ES-I3 (cell line): Measurements from ENCODE around the gene TRPM6.
"Not testable (repeated sequence)": the region's sequence is repeated elsewhere in the genome, so short reads cannot be mapped to it uniquely, and the experiment has no call there.

Experiments
- H3K36me3 ChIP-seq: 2 replicates; pipeline ENCODE4 v1.6.1; 2013; ENCODE audit warnings: mild to moderate bottlenecking, low read length, control low read depth, moderate library complexity; ENCODE audit not compliant: insufficient read depth
- H3K4me1 ChIP-seq: 2 replicates; pipeline ENCODE4 v1.6.1; 2013; ENCODE audit warnings: mild to moderate bottlenecking, control low read depth, low read length; ENCODE audit not compliant: insufficient read depth
- H3K9ac ChIP-seq: 2 replicates; pipeline ENCODE4 v1.6.1; 2013; ENCODE audit warnings: low read depth, mild to moderate bottlenecking, low read length, moderate library complexity
- H3K9me3 ChIP-seq: 2 replicates; pipeline ENCODE4 v1.6.1; 2013; ENCODE audit warnings: mild to moderate bottlenecking, low read length, moderate library complexity; ENCODE audit not compliant: control insufficient read depth, insufficient read depth

The TRPM6 gene

DNA sequence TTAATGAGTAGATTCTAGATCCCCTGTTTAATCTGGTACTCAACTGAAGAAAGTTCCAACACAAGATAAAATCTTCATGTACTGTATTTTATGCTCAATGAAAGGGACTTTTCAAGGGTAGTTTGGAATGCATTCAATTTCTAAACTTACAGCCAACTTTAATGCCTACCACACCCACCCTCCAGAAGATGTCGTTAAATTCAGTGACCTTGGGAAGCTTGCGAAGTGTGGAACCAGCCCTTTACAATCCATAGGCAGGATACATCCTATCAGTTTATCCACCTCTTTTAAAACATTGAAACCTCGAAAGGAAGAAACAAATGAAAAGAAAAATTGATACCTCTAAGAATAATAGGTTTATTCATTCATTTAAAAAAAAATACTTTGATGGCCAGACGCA lies 20.2 kb downstream of the TRPM6 start:
- no peak overlapping the region for H3K9ac ChIP-seq
- no peaks in the 10 kb centered on the region for H3K4me1 ChIP-seq
- no peaks in the 10 kb centered on the region for H3K9me3 ChIP-seq
- H3K36me3 ChIP-seq, result no peaks in the 10 kb centered on the region

GRCh38 chr9:74865177-74865576 lies 22.5 kb downstream of the TRPM6 start:
- H3K9ac ChIP-seq, result no peak overlapping the region
- no peaks in the 10 kb centered on the region for H3K9me3 ChIP-seq
- H3K36me3 ChIP-seq, result no peaks in the 10 kb centered on the region
- H3K4me1 ChIP-seq, result no peaks in the 10 kb centered on the region

GRCh38 chr9:74861773-74862474 lies 25.8 kb downstream of the TRPM6 start:
- Histone ChIP-seq H3K4me1 (0 out of 2 replicates have a peak, but pooled peaks cover 4% of the 10 kb centered on the region), H3K9ac (no peak overlapping the region)

GRCh38 chr9:74861071-74861470 lies 26.6 kb downstream of the TRPM6 start:
- 0 out of 2 replicates have a peak, but pooled peaks cover 4% of the 10 kb centered on the region for H3K4me1 ChIP-seq
- H3K36me3 ChIP-seq, result no peaks in the 10 kb centered on the region
- no peak overlapping the region for H3K9ac ChIP-seq
- H3K9me3 ChIP-seq, result no peaks in the 10 kb centered on the region

More at GRCh38 chr9:74861773-74862474, 25.8 kb downstream of the TRPM6 start:
- Histone ChIP-seq H3K36me3 (no peaks in the 10 kb centered on the region), H3K9me3 (no peaks in the 10 kb centered on the region)

DNA sequence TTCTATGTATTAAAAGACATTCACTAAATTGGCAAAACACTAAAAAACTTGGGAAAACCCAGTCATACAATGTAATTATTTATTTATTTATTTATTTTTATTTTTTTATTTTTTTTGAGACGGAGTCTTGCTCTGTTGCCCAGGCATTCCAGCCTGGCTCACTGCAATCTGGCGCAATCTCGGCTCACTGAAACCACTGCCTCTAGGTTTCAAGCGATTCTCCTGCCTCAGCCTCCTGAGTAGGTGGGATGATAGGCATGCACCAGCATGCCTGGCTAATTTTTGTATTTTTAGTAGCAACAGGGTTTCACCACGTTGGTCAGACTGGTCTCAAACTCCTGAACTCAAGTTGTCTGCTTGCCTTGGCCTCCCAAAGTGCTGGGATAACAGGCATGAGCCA lies 27.5 kb downstream of the TRPM6 start:
- not testable (repeated sequence) for H3K9ac ChIP-seq, H3K9me3 ChIP-seq, H3K4me1 ChIP-seq, H3K36me3 ChIP-seq

GRCh38 chr9:74859786-74860185 lies 27.9 kb downstream of the TRPM6 start:
- Histone ChIP-seq H3K9ac (no peak overlapping the region), H3K4me1 (0 out of 2 replicates have a peak, but pooled peaks cover 4% of the 10 kb centered on the region), H3K9me3 (no peaks in the 10 kb centered on the region), H3K36me3 (no peaks in the 10 kb centered on the region)

DNA sequence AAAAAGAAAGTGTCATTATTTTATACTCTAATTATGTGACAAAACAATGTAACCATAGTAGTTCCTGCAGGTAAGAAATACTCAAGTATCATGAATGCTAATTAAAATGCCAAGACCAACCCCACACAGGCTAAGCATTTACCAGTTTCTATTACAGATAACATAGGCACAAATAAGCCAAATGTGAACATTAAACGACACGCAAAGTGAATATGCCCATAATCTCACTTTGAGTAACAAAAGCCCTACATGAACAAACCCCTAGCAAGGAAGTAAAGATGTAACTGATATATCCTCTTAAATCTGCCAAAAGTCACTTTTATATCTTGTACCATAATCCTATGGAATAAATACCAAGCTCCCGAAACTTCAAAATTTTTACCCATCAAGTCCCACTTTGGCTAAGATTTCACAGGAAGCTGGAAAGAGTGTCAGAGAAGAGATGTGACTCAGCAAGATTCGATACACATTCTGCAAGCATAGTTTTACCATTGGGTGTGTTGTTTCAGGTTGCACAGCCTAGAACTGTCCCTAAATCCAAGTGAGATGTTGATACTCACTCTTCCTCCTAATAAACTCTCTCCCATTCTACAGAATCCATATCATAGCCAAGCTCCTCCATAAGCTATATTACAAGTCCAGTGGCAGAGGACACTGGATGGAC lies 28.8 kb downstream of the TRPM6 start:
- Histone ChIP-seq H3K9me3 (no peaks in the 10 kb centered on the region), H3K36me3 (no peaks in the 10 kb centered on the region), H3K9ac (no peak overlapping the region), H3K4me1 (0 out of 2 replicates have a peak, but pooled peaks cover 4% of the 10 kb centered on the region)

GRCh38 chr9:74856989-74857388 lies 30.7 kb downstream of the TRPM6 start:
- H3K9ac ChIP-seq, result no peak overlapping the region
- H3K4me1 ChIP-seq, result 0 out of 2 replicates have a peak, but pooled peaks cover 4% of the 10 kb centered on the region
- no peaks in the 10 kb centered on the region for H3K9me3 ChIP-seq
- no peaks in the 10 kb centered on the region for H3K36me3 ChIP-seq

- no peak overlapping the region for H3K9ac ChIP-seq
These were observed 32.6 kb downstream of the TRPM6 start for GRCh38 chr9:74855072-74855471.

GRCh38 chr9:74853024-74853423 lies 34.7 kb downstream of the TRPM6 start:
- not testable (repeated sequence) for H3K9me3 ChIP-seq, H3K4me1 ChIP-seq, H3K36me3 ChIP-seq, H3K9ac ChIP-seq

More at GRCh38 chr9:74855072-74855471, 32.6 kb downstream of the TRPM6 start:
- H3K36me3 ChIP-seq, result no peaks in the 10 kb centered on the region
- H3K4me1 ChIP-seq, result 0 out of 2 replicates have a peak, but pooled peaks cover 4% of the 10 kb centered on the region
- peaks cover 3% of the 10 kb centered on the region; the same call in 1 of the 2 replicates for H3K9me3 ChIP-seq

DNA sequence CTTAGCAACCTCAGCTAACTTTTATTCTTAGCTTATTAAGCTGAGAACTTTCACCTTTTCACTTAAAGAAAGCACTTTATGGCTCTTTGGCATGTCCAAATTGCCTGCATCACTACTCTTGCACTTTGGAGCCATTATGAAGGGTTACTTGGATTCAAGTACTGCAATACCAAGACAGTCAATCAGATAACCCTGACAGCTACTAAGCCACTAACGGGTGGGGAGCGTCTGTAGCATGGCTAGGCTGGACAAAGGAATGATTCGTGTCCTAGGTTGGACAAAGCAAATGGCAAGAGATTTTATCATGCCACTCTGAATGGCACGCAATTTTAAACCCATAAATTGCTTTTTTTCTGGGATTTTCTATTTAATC lies 39.6 kb downstream of the TRPM6 start:
- no peaks in the 10 kb centered on the region for H3K4me1 ChIP-seq
- no peaks in the 10 kb centered on the region for H3K36me3 ChIP-seq
- peaks cover 3% of the 10 kb centered on the region; the same call in 1 of the 2 replicates for H3K9me3 ChIP-seq
- no peak overlapping the region for H3K9ac ChIP-seq

GRCh38 chr9:74847478-74848152 lies 40.1 kb downstream of the TRPM6 start:
- H3K36me3 ChIP-seq, result no peaks in the 10 kb centered on the region
- peaks cover 3% of the 10 kb centered on the region; the same call in 1 of the 2 replicates for H3K9me3 ChIP-seq
- H3K4me1 ChIP-seq, result no peaks in the 10 kb centered on the region
- H3K9ac ChIP-seq, result no peak overlapping the region

- Histone ChIP-seq H3K9ac (no peak overlapping the region), H3K4me1 (no peaks in the 10 kb centered on the region), H3K9me3 (peaks cover 1% of the 10 kb centered on the region; the same call in 1 of the 2 replicates), H3K36me3 (no peaks in the 10 kb centered on the region)
These were observed 41.0 kb downstream of the TRPM6 start for GRCh38 chr9:74846766-74847165.

GRCh38 chr9:74838351-74838750 lies 49.4 kb downstream of the TRPM6 start:
- Histone ChIP-seq H3K9me3 (no peaks in the 10 kb centered on the region), H3K36me3 (no peaks in the 10 kb centered on the region), H3K9ac (no peak overlapping the region), H3K4me1 (0 out of 2 replicates have a peak, but pooled peaks cover 3% of the 10 kb centered on the region)
